HG02852 (cell line): Measurements from ENCODE around the gene LRGUK.
"Not testable (repeated sequence)": the region's sequence is repeated elsewhere in the genome, so short reads cannot be mapped to it uniquely, and the experiment has no call there.

Experiments
- ATAC-seq: cut with Tn5 transposase; IDR thresholded peaks from one replicate; pipeline ENCODE4 v1.9.1; 2021; ENCODE audit warnings: mild to moderate bottlenecking, moderate library complexity; ENCODE audit not compliant: unreplicated experiment

The LRGUK gene

DNA sequence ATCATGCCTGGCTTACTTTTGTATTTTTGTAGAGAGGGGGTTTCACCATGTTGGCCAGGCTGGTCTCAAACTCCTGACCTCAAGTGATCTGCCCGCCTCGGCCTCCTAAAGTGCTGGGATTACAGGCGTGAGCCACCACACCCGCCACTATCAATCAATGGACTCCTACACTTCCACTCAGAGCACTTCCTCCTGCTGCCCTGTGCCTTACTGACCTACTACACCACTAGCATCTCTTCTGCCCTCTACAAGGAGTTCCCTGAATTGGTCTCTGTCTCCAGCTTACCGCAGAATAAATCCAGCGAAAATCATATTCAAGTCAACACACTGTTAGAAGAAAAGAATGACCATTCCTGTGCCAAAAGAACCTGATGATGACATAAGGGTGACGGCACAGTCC is 168.8 kb downstream of the LRGUK start:
- ATAC-seq = not testable (repeated sequence)

DNA sequence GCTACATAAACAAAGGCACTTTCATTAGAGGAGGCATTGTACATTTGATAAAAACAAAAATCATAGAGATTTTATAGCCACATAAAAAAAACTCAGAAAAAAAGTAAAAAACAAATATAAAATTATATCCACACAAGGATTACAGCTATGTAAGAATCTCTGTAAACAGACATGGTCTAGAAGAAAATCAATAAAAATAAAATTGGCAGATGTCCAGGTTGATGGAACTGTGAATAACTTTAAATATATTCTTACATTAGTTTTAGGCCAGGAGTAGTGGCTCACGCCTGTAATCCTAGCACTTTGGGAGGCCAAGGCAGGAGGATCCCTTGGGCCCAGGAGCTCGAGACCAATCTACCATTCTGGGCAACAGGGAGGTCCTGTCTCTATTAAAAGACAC is 170.3 kb downstream of the LRGUK start:
- no peak for ATAC-seq

DNA sequence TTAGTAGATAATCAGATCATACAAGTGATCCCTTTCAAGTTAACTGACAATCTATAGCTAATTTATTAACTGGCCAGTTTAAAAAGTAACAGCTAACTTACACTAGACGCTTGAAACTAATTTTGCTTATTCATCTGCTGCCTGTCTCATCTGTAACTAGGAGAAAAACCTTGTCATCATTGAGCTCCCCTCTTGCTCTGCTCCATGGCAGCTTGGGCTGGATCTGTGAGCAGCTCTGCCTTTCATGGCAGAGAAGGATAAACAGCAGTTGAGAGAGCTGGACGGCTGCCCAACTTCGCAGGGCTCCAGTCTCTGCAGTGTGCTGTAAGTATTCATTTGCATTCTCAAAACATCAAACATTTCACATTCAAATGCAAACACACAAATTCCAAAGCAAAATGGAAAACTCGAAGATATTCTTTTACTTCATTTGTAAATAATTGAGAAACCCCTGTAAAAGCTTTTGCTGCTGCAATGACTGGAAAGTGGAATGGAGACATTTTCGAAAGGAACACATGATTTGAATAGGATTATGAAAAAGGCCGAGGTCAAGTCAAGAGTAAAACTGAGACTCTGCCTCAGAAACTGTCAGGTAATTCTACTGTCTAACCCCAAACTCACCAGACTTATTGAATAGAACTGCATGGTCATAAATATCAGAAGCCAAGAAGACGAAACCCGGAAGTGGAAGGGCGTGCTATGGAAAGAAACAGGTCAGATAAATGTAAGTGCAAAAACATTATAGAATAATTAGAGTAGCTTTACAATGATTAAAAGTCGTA is 172.0 kb downstream of the LRGUK start:
- ATAC-seq = no peak

DNA sequence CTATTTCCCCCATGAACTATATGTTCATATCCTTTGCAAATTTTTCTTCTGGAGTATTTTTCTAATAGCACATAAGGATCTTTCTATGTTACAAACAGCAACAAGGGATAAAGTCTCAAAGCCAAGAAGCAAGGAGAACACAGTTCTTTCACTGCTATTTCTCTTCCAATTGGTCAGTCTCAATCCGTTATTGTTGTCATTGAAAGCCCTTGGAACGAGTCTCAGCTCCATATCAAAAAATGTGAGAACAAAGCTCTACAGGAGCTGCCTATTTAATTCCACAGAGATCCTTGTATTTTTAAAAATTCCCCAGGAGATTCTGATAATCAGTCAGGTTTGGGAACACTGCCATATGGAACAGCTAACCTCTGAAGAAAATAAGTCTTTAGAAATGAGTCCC is 173.8 kb downstream of the LRGUK start:
- no peak for ATAC-seq

DNA sequence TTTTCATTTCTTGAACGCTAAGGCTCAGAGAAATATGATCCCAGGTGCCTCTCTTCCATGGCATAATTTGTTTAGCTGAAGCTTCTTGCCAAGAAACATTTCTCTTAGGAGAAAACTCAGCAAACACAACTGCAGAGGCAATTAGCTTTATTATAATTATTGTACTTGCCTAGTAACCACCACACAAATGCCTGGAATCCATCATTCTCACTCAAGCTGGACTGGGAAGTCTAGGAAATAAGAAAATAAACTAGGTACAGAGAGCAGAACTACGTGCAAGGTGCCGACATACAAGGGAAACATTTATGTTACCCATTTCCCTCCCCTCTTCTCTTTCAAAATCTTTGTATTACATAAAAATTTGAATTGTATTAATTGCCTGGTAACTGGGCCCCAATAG is 174.5 kb downstream of the LRGUK start:
- no peak for ATAC-seq

DNA sequence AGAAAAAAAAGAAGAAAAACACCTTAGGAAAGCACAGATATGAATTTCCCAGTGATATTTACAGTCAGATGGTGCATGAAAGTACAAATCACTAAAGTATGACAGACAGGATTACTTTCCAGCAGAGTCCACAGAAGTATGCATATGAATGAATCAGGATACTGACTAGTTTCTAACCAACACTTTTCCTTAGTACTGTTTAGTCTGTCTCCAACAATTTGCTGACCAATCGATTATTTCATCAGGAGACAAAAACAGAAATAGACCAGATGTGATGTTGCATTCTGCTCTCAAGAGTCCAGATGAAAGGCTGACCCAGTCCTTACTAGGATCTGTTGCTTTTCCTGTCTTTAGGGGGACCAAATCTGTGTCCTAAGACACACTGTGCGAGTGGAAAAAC is 175.0 kb downstream of the LRGUK start:
- no peak for ATAC-seq

DNA sequence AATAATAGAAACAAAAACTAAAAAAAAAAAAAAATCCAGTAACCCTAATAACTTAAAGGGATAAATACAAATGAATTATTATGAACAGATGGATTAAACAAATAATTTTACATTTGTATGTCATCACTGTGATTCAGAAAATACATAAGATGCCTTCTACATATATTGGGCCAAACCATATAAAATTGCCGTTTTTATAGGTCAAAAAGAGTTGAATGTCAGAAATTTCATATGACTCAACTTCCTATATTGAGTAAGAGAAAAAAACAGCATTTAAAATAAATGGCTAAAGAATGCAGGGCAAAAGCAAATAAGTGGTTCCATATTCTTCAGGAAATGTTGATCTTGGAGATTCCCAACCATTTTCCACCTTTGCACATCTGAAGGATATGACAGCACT is 180.2 kb downstream of the LRGUK start:
- ATAC-seq = no peak

DNA sequence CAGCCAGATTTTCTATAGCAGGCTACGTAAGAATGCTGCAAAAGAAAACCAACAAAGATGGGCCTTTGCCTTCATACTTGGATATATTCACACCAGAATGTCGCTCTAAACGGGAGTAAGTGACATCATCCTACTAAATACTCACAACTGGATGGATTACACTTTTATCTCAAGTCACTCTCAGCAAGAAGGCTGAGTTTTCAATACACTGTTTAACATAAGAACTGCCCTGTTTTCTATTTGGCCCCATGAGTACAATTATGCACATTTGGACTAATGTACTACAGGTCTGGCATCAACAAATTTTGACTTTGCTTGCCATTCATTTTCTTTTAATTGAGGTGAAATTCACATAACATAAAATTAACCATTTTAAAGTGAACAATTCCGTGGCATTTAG is 181.4 kb downstream of the LRGUK start:
- ATAC-seq = no peak

DNA sequence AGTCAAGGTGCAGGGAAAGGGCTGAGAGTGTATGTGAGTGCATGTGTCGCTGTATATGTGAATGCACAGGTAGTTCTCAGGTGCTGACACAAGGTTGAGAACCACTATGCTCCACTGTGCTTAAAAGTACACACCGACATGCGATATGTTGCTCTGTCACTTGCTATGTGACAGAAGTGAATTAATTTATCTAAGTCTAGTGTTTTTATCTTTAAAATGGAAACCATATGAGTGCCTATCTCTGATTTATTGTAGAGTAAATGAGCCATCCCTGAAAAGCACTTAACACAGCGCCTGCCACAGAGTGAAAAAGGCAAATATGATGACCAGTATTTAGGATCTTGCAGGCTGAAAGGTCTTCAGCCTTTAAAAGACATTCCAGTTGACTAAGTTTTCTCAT is 184.7 kb downstream of the LRGUK start:
- no peak for ATAC-seq

DNA sequence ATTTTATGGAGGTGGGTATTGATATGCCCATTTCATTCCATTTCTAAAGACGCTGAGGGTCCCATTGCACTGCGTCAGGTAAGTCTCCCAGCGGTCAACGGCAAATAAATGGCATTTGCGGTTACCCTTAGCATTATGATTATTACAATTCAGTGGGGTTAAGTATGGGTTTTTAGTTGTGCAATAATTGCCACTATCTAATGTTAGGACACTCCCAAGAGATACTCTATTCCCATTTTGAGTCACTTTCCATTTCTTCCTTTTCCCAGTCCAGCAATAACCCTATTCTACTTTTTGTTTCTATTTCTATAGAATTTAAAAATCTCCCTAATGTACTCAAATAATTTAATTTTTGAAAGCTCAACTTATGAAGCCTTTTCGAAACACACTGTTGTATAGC is 185.6 kb downstream of the LRGUK start:
- ATAC-seq = no peak

DNA sequence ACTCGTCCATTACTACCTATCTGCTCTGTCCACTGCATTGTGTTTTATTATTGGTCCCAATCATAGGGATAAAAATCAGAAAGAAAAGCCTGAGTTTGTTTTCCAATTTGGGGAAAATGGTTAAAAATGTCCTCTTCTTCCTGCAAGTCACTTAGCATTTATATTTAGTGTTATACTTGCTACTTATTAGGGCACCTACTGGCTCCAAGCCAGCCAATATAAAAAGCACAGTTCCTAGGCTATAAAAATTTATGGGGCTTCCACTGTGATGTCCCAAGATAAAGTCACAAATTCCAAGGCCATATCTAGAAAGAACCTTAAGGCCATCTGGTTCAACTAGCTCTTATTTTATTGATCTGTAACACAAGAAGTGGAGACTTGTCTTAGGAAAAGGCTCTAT is 186.4 kb downstream of the LRGUK start:
- no peak for ATAC-seq
